Measurements from ENCODE around the gene BAIAP2. TPM values are rescaled to one million over a fixed set of nuclear protein-coding genes. Genes with fewer than 3 reads are reported as not detected.

Gene BAIAP2
- total and polyA plus RNA-seq, 10 of the 15 experiments (the other 5 are each of a cell fraction or from before 2014, with no cell fraction given): 0.15 to 1.2 (median 0.46) TPM; not detected in 2

- no peak for TF ChIP-seq ZNF217 (IDR thresholded peaks at IDR 0.05)
- no peak for TF ChIP-seq ESRRA (IDR thresholded peaks at IDR 0.05; ENCODE audit: low read length)
- TF ChIP-seq CHD2 (IDR thresholded peaks at IDR 0.05; ENCODE audit: borderline replicate concordance, low read depth, low read length): no peak
- TF ChIP-seq POLR2AphosphoS2 (IDR thresholded peaks at IDR 0.05; ENCODE audit: low read depth, low read length): no peak
- no peak for TF ChIP-seq ZZZ3 (IDR thresholded peaks at IDR 0.05; ENCODE audit: control insufficient read depth, insufficient read length, low read depth)
- no peak for TF ChIP-seq PBX3 (IDR thresholded peaks at IDR 0.05; ENCODE audit: insufficient replicate concordance, low read depth, low read length)
- no peak for TF ChIP-seq POLR2A (IDR thresholded peaks at IDR 0.05; ENCODE audit: low read depth, low read length)
- no peak for TF ChIP-seq CBFB (IDR thresholded peaks at IDR 0.05; ENCODE audit: low read depth)
- no peak for TF ChIP-seq CBX5 (IDR thresholded peaks at IDR 0.05; ENCODE audit: low read depth)
- no peak for TF ChIP-seq MXI1 (IDR thresholded peaks at IDR 0.05; ENCODE audit: low read depth, low read length)
- H3K27me3 ChIP-seq (replicated peaks in 1 of 2; ENCODE audit: control insufficient read depth in 2 of 2, insufficient read depth in 2 of 2, low read length in 1 of 2): peaks cover 0 to 1% of the 10 kb centered on the region in 2 experiments; a peak in 3 of 4 replicates
- ATAC-seq: no peak
- CTCF ChIA-PET: no interaction called here
- no peaks in the 10 kb centered on the region for H3K4me1 ChIP-seq (ENCODE audit: control insufficient read depth, insufficient read depth, low read length)
- DNase-seq (ENCODE audit: low read depth, low spot score): no peak
- no peaks in the 10 kb centered on the region for H3K9me3 ChIP-seq (replicated peaks; ENCODE audit: control insufficient read depth, insufficient read depth, low read length)
- no peak overlapping the region for H3K4me3 ChIP-seq
- SMC1A ChIA-PET (ENCODE audit: uncharacterized antibody, unreplicated experiment): no interaction called here
- 49% methylated on average over 35 of the region's 39 CpGs for WGBS (ENCODE audit: insufficient coverage, insufficient replicate concordance, low lambda C conversion rate, missing lambda C conversion rate)
- RAD21 ChIA-PET (ENCODE audit: unreplicated experiment): no interaction called here
- H3K79me2 ChIP-seq (ENCODE audit: control insufficient read depth, insufficient read depth, low read length): no peaks in the 10 kb centered on the region
- no peak overlapping the region for H3K4me2 ChIP-seq (ENCODE audit: control insufficient read depth, insufficient read depth)
- H3K27ac ChIP-seq (ENCODE audit: control insufficient read depth, insufficient read depth): no peak overlapping the region
- intact Hi-C loops (cut with micrococcal nuclease; ENCODE audit: unreplicated experiment): no loop called here
- in situ Hi-C loops (cut with MboI): no loop called here
- H4K20me1 ChIP-seq (ENCODE audit: control insufficient read depth, insufficient read depth): no peaks in the 10 kb centered on the region
- no TSS peak for BruUV-seq (replicated peaks)
- POLR2A ChIA-PET: no interaction called here
- no peak overlapping the region for H2AFZ ChIP-seq (ENCODE audit: control insufficient read depth, low read depth, low read length)
- H3K9ac ChIP-seq (ENCODE audit: control insufficient read depth, insufficient read depth, low read length): no peak overlapping the region
- FAIRE-seq: no peak
- H3K36me3 ChIP-seq (ENCODE audit: control insufficient read depth in 2 of 2, insufficient read depth in 2 of 2, low read length in 1 of 2): no peaks in the 10 kb centered on the region
Observed at GRCh38 chr17:81071761-81072741, 37.1 kb downstream of the BAIAP2 start.
